Mesenchymal stem cell (in vitro differentiated cells and primary cell): Measurements from ENCODE around the gene HNMT.
A peak's percentile ranks its signal among the peaks of the same experiment; 100 is the strongest.

Experiments used
- DNase-seq: peaks from one replicate; pipeline ENCODE4 v3.0.0-alpha.2; 2013
- H2AFZ ChIP-seq: one replicate; pipeline ENCODE4 v1.6.1; 2013; ENCODE audit warnings: low read depth, mild to moderate bottlenecking, control low read depth, inconsistent platforms, low read length, moderate library complexity
- H2AK5ac ChIP-seq: 2 replicates; pipeline ENCODE4 v1.6.1; 2013; ENCODE audit warnings: low read length, moderate library complexity, mild to moderate bottlenecking, inconsistent platforms; ENCODE audit not compliant: severe bottlenecking
- H2BK120ac ChIP-seq: one replicate; pipeline ENCODE4 v1.6.1; 2013; ENCODE audit warnings: low read depth, mild to moderate bottlenecking, inconsistent platforms, low read length, moderate library complexity
- H2BK12ac ChIP-seq, 2 experiments: one replicate each; pipeline ENCODE4 v1.6.1; 2013; ENCODE audit warnings: inconsistent platforms in 2 of 2, low read length in 2 of 2, mild to moderate bottlenecking in 2 of 2, moderate library complexity in 2 of 2, control low read depth in 1 of 2
- H2BK15ac ChIP-seq: one replicate; pipeline ENCODE4 v1.6.1; 2013; ENCODE audit warnings: mild to moderate bottlenecking, low read depth, inconsistent platforms; ENCODE audit not compliant: poor library complexity, severe bottlenecking
- H2BK5ac ChIP-seq: 2 replicates; pipeline ENCODE4 v1.6.1; 2013; ENCODE audit warnings: low read depth, mild to moderate bottlenecking, low read length, control low read depth, inconsistent platforms; ENCODE audit not compliant: poor library complexity, severe bottlenecking
- H3K14ac ChIP-seq, 2 experiments: one replicate each; pipeline ENCODE4 v1.6.1; 2013; ENCODE audit warnings: inconsistent platforms in 2 of 2, low read length in 2 of 2, control low read depth in 1 of 2, mild to moderate bottlenecking in 1 of 2, moderate library complexity in 1 of 2
- H3K18ac ChIP-seq, 2 experiments: one replicate each; pipeline ENCODE4 v1.6.1; 2013; ENCODE audit warnings: inconsistent platforms in 2 of 2, low read length in 2 of 2, control low read depth in 1 of 2, low read depth in 1 of 2, mild to moderate bottlenecking in 1 of 2
- H3K23ac ChIP-seq, 2 experiments: one replicate each; pipeline ENCODE4 v1.6.1; 2013; ENCODE audit warnings: inconsistent platforms in 2 of 2, low read length in 2 of 2, mild to moderate bottlenecking in 2 of 2, moderate library complexity in 2 of 2, control low read depth in 1 of 2
- H3K27ac ChIP-seq: 2 replicates; pipeline ENCODE4 v1.5.1; 2013; ENCODE audit warnings: mild to moderate bottlenecking, moderate library complexity, low read length, control low read depth, inconsistent platforms; ENCODE audit not compliant: poor library complexity, severe bottlenecking
- H3K27me3 ChIP-seq, 2 experiments: 2 replicates each; pipeline versions ENCODE4 v1.6.1 to v1.7.0; 2013; ENCODE audit warnings: low read length in 2 of 2, mild to moderate bottlenecking in 2 of 2, moderate library complexity in 2 of 2, control low read depth in 1 of 2, inconsistent platforms in 1 of 2; ENCODE audit not compliant: control insufficient read depth in 1 of 2, insufficient read depth in 1 of 2
- H3K36me3 ChIP-seq, 2 experiments: 2 replicates each; pipeline versions ENCODE4 v1.6.1 to v1.7.0; 2013; ENCODE audit warnings: low read length in 2 of 2, control low read depth in 1 of 2, inconsistent platforms in 1 of 2, low read depth in 1 of 2, mild to moderate bottlenecking in 1 of 2; ENCODE audit not compliant: insufficient read depth in 2 of 2, control insufficient read depth in 1 of 2
- H3K4ac ChIP-seq, 2 experiments: one replicate each; pipeline ENCODE4 v1.6.1; 2013; ENCODE audit warnings: inconsistent platforms in 2 of 2, low read length in 2 of 2, mild to moderate bottlenecking in 2 of 2, moderate library complexity in 2 of 2, control low read depth in 1 of 2, low read depth in 1 of 2
- H3K4me1 ChIP-seq: 2 replicates; pipeline ENCODE4 v1.6.1; 2013; ENCODE audit warnings: low read depth, low read length, control low read depth; ENCODE audit not compliant: control insufficient read depth, insufficient read depth
- H3K4me2 ChIP-seq: 2 replicates; pipeline ENCODE4 v1.6.1; 2013; ENCODE audit warnings: low read length, mild to moderate bottlenecking, inconsistent platforms; ENCODE audit not compliant: poor library complexity, severe bottlenecking
- H3K4me3 ChIP-seq, 2 experiments: 2 replicates each; pipeline versions ENCODE4 v1.5.1 to v1.7.0; 2013; ENCODE audit warnings: low read length in 2 of 2, mild to moderate bottlenecking in 2 of 2, control low read depth in 1 of 2, low read depth in 1 of 2; ENCODE audit not compliant: insufficient read depth in 1 of 2
- H3K79me1 ChIP-seq: replicated peaks from 2 replicates; pipeline ENCODE4 v1.6.1; 2013; ENCODE audit warnings: mild to moderate bottlenecking, control low read depth, low read length, inconsistent platforms; ENCODE audit not compliant: poor library complexity, severe bottlenecking
- H3K9ac ChIP-seq: 2 replicates; pipeline ENCODE4 v1.7.0; 2013; ENCODE audit warnings: mild to moderate bottlenecking, low read length, moderate library complexity
- H3K9me3 ChIP-seq: 2 replicates; pipeline ENCODE4 v1.7.0; 2013; ENCODE audit warnings: mild to moderate bottlenecking, low read length; ENCODE audit not compliant: control insufficient read depth
- H4K8ac ChIP-seq: one replicate; pipeline ENCODE4 v1.6.1; 2013; ENCODE audit warnings: inconsistent platforms, mild to moderate bottlenecking, low read length, moderate library complexity
- H4K91ac ChIP-seq: one replicate; pipeline ENCODE4 v1.6.1; 2013; ENCODE audit warnings: mild to moderate bottlenecking, low read length, inconsistent platforms
- WGBS: methylation state at CpG from one replicate; pipeline ENCODE4 v1.1.7; 2013; ENCODE audit warnings: mixed read lengths; 5-methylcytosine and 5-hydroxymethylcytosine counted together

The HNMT gene

DNA sequence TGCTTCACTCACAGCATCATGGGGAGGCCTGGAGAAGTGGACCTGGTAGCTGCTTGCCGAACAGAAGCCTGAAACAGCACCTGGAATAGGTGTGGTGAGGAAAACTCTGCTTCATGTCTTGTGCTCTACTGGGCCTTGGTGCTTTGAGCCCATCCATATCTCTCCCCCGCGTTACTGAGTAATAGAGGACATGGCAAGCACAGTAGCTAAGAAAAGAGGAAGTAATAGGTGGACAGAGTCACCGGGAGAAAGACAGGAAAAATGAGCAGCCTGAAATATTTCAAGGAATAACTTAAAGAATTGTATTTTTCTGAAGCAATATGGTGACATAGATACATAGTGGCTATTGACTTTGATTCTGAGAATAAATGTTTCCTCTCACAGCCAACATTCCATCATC, 14.0 kb upstream of the HNMT start:
- Histone ChIP-seq H4K91ac (no peak overlapping the region), H3K9me3 (no peaks in the 10 kb centered on the region), H3K4me1 (peaks cover 4% of the 10 kb centered on the region), H2BK12ac (no peak overlapping the region), H3K18ac (no peak overlapping the region), H3K23ac (no peak overlapping the region), H2AFZ (no peak overlapping the region), H3K27ac (no peak overlapping the region), H3K9ac (no peak overlapping the region), H3K4me3 (no peak overlapping the region), H4K8ac (no peak overlapping the region), H3K79me1 (no peaks in the 10 kb centered on the region), H2BK15ac (no peak overlapping the region), H3K4me2 (no peak overlapping the region), H3K4ac (no peak overlapping the region), H2AK5ac (peak overlapping the region; percentile 92), H3K14ac (no peak overlapping the region), H3K27me3 (no peaks in the 10 kb centered on the region), H2BK120ac (no peak overlapping the region), H3K36me3 (no peaks in the 10 kb centered on the region), H2BK5ac (no peak overlapping the region)
- DNase-seq: no peak
- 98% methylated on average over 4 of the region's 4 CpGs for WGBS

DNA sequence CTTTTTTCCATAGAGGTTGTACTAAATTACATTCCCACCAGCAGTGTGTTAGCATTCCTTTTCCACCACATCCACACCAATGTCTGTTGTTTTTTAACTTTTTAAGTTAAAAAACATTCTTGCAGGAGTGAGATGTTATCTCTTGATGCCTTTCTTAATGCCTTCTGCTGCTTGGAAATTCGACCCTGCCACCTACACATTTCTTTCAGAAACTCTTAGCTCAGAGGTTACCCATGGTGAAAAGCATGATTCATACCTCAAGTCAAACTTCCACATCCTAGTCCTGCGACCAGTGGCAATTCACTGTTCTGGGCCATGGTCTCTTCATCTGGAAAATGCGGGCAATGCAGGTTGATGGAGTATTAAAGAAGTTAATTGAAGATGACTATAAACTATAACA, 12.7 kb upstream of the HNMT start:
- peak overlapping the region; percentile 94 for H3K27ac ChIP-seq
- no peaks in the 10 kb centered on the region for H3K27me3 ChIP-seq
- H3K23ac ChIP-seq: no peak overlapping the region
- DNase-seq: no peak
- no peaks in the 10 kb centered on the region for H3K36me3 ChIP-seq
- H2BK12ac ChIP-seq: no peak overlapping the region
- no peak overlapping the region for H3K14ac ChIP-seq
- no peak overlapping the region for H2BK120ac ChIP-seq
- H3K9ac ChIP-seq: peak overlapping the region; percentile 82
- H3K79me1 ChIP-seq: no peaks in the 10 kb centered on the region
- H3K4me1 ChIP-seq: peaks cover 6% of the 10 kb centered on the region
- H4K91ac ChIP-seq: no peak overlapping the region
- H4K8ac ChIP-seq: no peak overlapping the region
- no peak overlapping the region for H2BK15ac ChIP-seq
- H2BK5ac ChIP-seq: no peak overlapping the region
- H3K9me3 ChIP-seq: no peaks in the 10 kb centered on the region
- H2AK5ac ChIP-seq: no peak overlapping the region
- 0% methylated on average over 1 of the region's 3 CpGs for WGBS
- H3K4ac ChIP-seq: no peak overlapping the region
- no peak overlapping the region for H2AFZ ChIP-seq
- no peak overlapping the region for H3K18ac ChIP-seq
- no peak overlapping the region for H3K4me3 ChIP-seq
- H3K4me2 ChIP-seq: no peak overlapping the region

DNA sequence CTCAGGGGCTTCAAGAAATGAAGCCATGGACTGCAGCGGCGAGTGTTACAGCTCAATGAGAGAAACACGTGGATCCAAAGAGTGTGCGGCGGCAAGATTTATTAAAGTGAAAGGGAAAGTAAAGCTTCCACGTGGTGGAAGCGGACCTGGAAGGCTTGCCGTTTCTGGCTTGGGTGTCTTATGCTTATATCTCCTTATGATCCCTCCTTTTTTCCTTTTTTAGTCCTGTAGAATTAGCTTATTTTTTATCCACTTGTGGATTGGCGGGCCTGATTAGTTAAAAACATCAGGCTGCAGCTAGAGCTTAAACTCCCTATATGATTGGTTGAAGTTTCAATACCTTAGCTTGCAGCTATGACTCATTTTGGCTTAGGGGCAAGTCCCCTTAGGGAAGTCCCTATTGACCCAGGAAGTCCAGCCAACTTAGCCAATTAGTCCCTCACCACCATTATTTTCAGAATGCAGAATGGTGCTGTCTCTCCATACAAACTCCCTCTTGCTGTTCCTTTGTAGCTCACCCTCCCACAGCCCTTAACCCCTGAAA, 11.6 kb upstream of the HNMT start:
- H4K91ac ChIP-seq: no peak overlapping the region
- H3K9ac ChIP-seq: peak overlapping the region; percentile 82
- peak overlapping the region; percentile 73 for H2AK5ac ChIP-seq
- H2BK120ac ChIP-seq: no peak overlapping the region
- H3K9me3 ChIP-seq: no peaks in the 10 kb centered on the region
- no peak overlapping the region for H2BK5ac ChIP-seq
- no peaks in the 10 kb centered on the region for H3K79me1 ChIP-seq
- H3K27ac ChIP-seq: peak overlapping the region; percentile 94
- peaks cover 6% of the 10 kb centered on the region for H3K4me1 ChIP-seq
- no peak overlapping the region for H3K4me2 ChIP-seq
- no peaks in the 10 kb centered on the region for H3K36me3 ChIP-seq
- no peak overlapping the region for H2BK12ac ChIP-seq
- 80% methylated on average over 5 of the region's 9 CpGs for WGBS
- no peaks in the 10 kb centered on the region for H3K27me3 ChIP-seq
- no peak overlapping the region for H4K8ac ChIP-seq
- DNase-seq: no peak
- no peak overlapping the region for H2AFZ ChIP-seq
- peak overlapping the region in 1 of 2 experiments; percentile 74 for H3K4me3 ChIP-seq
- H2BK15ac ChIP-seq: no peak overlapping the region
- no peak overlapping the region for H3K14ac ChIP-seq
- H3K18ac ChIP-seq: no peak overlapping the region
- H3K4ac ChIP-seq: peak overlapping the region in 1 of 2 experiments; percentile 67
- H3K23ac ChIP-seq: no peak overlapping the region

DNA sequence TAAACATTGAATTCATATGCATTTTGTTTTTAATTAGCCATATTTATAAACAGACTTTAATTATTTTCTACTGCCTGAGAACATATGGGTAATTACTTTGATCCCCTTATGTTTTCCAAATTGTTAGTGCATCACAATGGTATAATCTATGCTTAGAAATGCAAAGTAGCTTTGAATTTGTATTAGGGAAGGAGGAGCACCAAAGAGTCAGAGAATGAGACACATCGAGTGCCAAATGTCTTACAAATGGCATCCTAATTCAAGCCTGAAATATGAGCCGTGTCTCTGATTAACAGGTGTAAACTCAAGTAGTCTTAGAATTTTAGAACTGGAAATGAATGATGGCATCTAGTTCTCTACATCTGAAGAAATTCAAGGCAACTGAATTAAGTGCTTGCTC, 8.7 kb upstream of the HNMT start:
- H3K14ac ChIP-seq: no peak overlapping the region
- peak overlapping the region; percentile 19 for H2BK15ac ChIP-seq
- no peak overlapping the region for H3K9ac ChIP-seq
- no peak overlapping the region for H3K23ac ChIP-seq
- no peak overlapping the region for H2BK12ac ChIP-seq
- H2BK5ac ChIP-seq: no peak overlapping the region
- no peak overlapping the region for H4K91ac ChIP-seq
- no peak overlapping the region for H3K18ac ChIP-seq
- H3K4me2 ChIP-seq: no peak overlapping the region
- H3K4me1 ChIP-seq: peaks cover 3% of the 10 kb centered on the region
- no peak overlapping the region for H2BK120ac ChIP-seq
- H2AK5ac ChIP-seq: peak overlapping the region; percentile 94
- H3K79me1 ChIP-seq: no peaks in the 10 kb centered on the region
- H2AFZ ChIP-seq: no peak overlapping the region
- H3K27ac ChIP-seq: no peak overlapping the region
- H3K36me3 ChIP-seq: no peaks in the 10 kb centered on the region
- WGBS: 87% methylated on average over 2 of the region's 2 CpGs
- H4K8ac ChIP-seq: no peak overlapping the region
- H3K4ac ChIP-seq: no peak overlapping the region
- no peaks in the 10 kb centered on the region for H3K9me3 ChIP-seq
- no peak for DNase-seq
- H3K4me3 ChIP-seq: no peak overlapping the region
- H3K27me3 ChIP-seq: no peaks in the 10 kb centered on the region
